SKM-1 (cell line): ENCODE measurements around the gene MXRA8.

Experiments
- DNase-seq: peaks from one replicate; lab custom pipeline; 2025; ENCODE audit not compliant: unreplicated experiment; lab: John Stamatoyannopoulos, UW

MXRA8 gene

GRCh38 chr1:1309251-1310108 is 48.9 kb downstream of the MXRA8 start:
- DNase-seq = no peak

- no peak for DNase-seq
These were observed 49.6 kb downstream of the MXRA8 start for GRCh38 chr1:1308756-1309250.

- peak; percentile 95 for DNase-seq
These were observed 50.2 kb downstream of the MXRA8 start, which contains the start of the genes ACAP3 and PUSL1 for GRCh38 chr1:1307923-1308755. Gene ACAP3, minus strand, starts transcription at chr1:1307930. Its CDS starts 115 bp downstream, at chr1:1307815. Gene PUSL1, plus strand, starts transcription at chr1:1308597. Its CDS starts 47 bp downstream, at chr1:1308644.

- no peak for DNase-seq
These were observed 51.0 kb downstream of the MXRA8 start for GRCh38 chr1:1307261-1307922.

GRCh38 chr1:1306661-1307260 is 51.6 kb downstream of the MXRA8 start:
- DNase-seq = no peak

GRCh38 chr1:1306070-1306660 is 52.2 kb downstream of the MXRA8 start:
- no peak for DNase-seq

- DNase-seq = no peak
These were observed 52.9 kb downstream of the MXRA8 start for GRCh38 chr1:1305300-1306069.

- DNase-seq = no peak
These were observed 53.7 kb downstream of the MXRA8 start for GRCh38 chr1:1304331-1305299.

GRCh38 chr1:1303736-1304135 is 54.6 kb downstream of the MXRA8 start:
- no peak for DNase-seq

GRCh38 chr1:1302951-1303509 is 55.3 kb downstream of the MXRA8 start:
- no peak for DNase-seq
